Neural cell (in vitro differentiated cells): ENCODE results near the gene PDE8A. TPM values are rescaled to one million over a fixed set of nuclear protein-coding genes. Genes with fewer than 3 reads are reported as not detected.

Experiments
- H2AFZ ChIP-seq: fragments of 200-600, 300-800 bp; sonication (generic), shearing (Covaris generic); 2 replicates; pipeline ENCODE4 v1.6.0; 2014; ENCODE audit warnings: low read depth, mild to moderate bottlenecking, antibody characterized with exemption, low read length, moderate library complexity
- H3F3A ChIP-seq: fragments of 200-600 bp; shearing (Covaris generic); 2 replicates; pipeline ENCODE4 v1.6.1; 2016; ENCODE audit warnings: mild to moderate bottlenecking, moderate library complexity, mixed read lengths, antibody characterized with exemption, low read length; ENCODE audit not compliant: insufficient read depth, poor library complexity, severe bottlenecking
- H3K27ac ChIP-seq: fragments of 200-600, 300-800 bp; sonication (generic), shearing (Covaris generic); 2 replicates; pipeline ENCODE4 v1.5.1; 2014; ENCODE audit warnings: mild to moderate bottlenecking, low read length, moderate library complexity
- H3K27me3 ChIP-seq: fragments of 300-800, 200-600 bp; sonication (generic), shearing (Covaris generic); 2 replicates; pipeline ENCODE4 v1.6.0; 2014; ENCODE audit warnings: mild to moderate bottlenecking, low read depth, low read length, moderate library complexity; ENCODE audit not compliant: insufficient read depth
- H3K36me3 ChIP-seq: fragments of 300-800, 200-600 bp; sonication (generic), shearing (Covaris generic); 2 replicates; pipeline ENCODE4 v1.5.1; 2014; ENCODE audit warnings: mild to moderate bottlenecking, antibody characterized with exemption, low read length, moderate library complexity; ENCODE audit not compliant: insufficient read depth
- H3K4me2 ChIP-seq: fragments of 300-800, 200-600 bp; sonication (generic), shearing (Covaris generic); 2 replicates; pipeline ENCODE4 v1.6.0; 2014; ENCODE audit warnings: mild to moderate bottlenecking, low read length
- H3K4me3 ChIP-seq: fragments of 300-800, 200-600 bp; sonication (generic), shearing (Covaris generic); 2 replicates; pipeline ENCODE4 v1.5.1; 2014; ENCODE audit warnings: mild to moderate bottlenecking, low read length, moderate library complexity
- H3K79me2 ChIP-seq: fragments of 200-600 bp; shearing (Covaris generic); replicated peaks from 2 replicates; pipeline ENCODE4 v1.6.0; 2014; ENCODE audit warnings: mild to moderate bottlenecking, low read length, moderate library complexity; ENCODE audit not compliant: insufficient read depth
- H3K9ac ChIP-seq: fragments of 300-800, 200-600 bp; sonication (generic), shearing (Covaris generic); 2 replicates; pipeline ENCODE4 v1.6.1; 2016; ENCODE audit warnings: mild to moderate bottlenecking, low read length, mixed read lengths
- H3K9me2 ChIP-seq: fragments of 200-600 bp; shearing (Covaris generic); 2 replicates; pipeline ENCODE4 v1.6.1; 2016; ENCODE audit warnings: mild to moderate bottlenecking, low read length, mixed read lengths; ENCODE audit not compliant: insufficient read depth
- H3K9me3 ChIP-seq: fragments of 200-600, 300-800 bp; sonication (generic), shearing (Covaris generic); 2 replicates; pipeline ENCODE4 v1.6.1; 2016; ENCODE audit warnings: mild to moderate bottlenecking, mixed run types, low read length, moderate library complexity, mixed read lengths
- H4K20me1 ChIP-seq: fragments of 200-600 bp; shearing (Covaris generic); 2 replicates; pipeline ENCODE4 v1.6.1; 2016; ENCODE audit warnings: mild to moderate bottlenecking, mixed run types; ENCODE audit not compliant: insufficient read depth
- CTCF ChIP-seq: fragments of 450-650 bp; IDR thresholded peaks from 2 replicates; pipeline ENCODE4 v1.5.1; 2014; ENCODE audit warnings: antibody characterized with exemption, mild to moderate bottlenecking, moderate library complexity; ENCODE audit not compliant: poor library complexity, severe bottlenecking
- EP300 ChIP-seq: fragments of 450-650 bp; conservative IDR thresholded peaks from 2 replicates; pipeline ENCODE4 v1.6.1; 2014; ENCODE audit warnings: antibody characterized with exemption, mild to moderate bottlenecking, moderate library complexity; ENCODE audit not compliant: poor library complexity, severe bottlenecking
- EZH2 ChIP-seq: fragments of 200-600, 300-800 bp; shearing (Covaris generic), sonication (generic); IDR thresholded peaks from 2 replicates; pipeline ENCODE4 v1.6.1; 2014; ENCODE audit warnings: antibody characterized with exemption, low read length, borderline replicate concordance, mild to moderate bottlenecking; ENCODE audit not compliant: insufficient read depth, poor library complexity, severe bottlenecking
- MXI1 ChIP-seq: fragments of 450-650 bp; conservative IDR thresholded peaks from 2 replicates; pipeline ENCODE4 v1.6.1; 2014; ENCODE audit warnings: antibody characterized with exemption, mild to moderate bottlenecking; ENCODE audit not compliant: poor library complexity, severe bottlenecking
- POLR2AphosphoS5 ChIP-seq: IDR thresholded peaks from 2 replicates; pipeline ENCODE4 v1.6.1; 2012
- RAD21 ChIP-seq: fragments of 450-650 bp; conservative IDR thresholded peaks from 2 replicates; pipeline ENCODE4 v1.6.1; 2014; ENCODE audit warnings: antibody characterized with exemption, mild to moderate bottlenecking, moderate library complexity
- REST ChIP-seq: IDR thresholded peaks from 2 replicates; pipeline ENCODE4 v1.6.1; 2012; ENCODE audit warnings: borderline replicate concordance
- SMC3 ChIP-seq: fragments of 450-650 bp; conservative IDR thresholded peaks from 2 replicates; pipeline ENCODE4 v1.6.1; 2014; ENCODE audit warnings: antibody characterized with exemption, mild to moderate bottlenecking, moderate library complexity; ENCODE audit not compliant: poor library complexity
- TAF1 ChIP-seq: IDR thresholded peaks from 2 replicates; pipeline ENCODE4 v1.6.1; 2012; ENCODE audit warnings: low read depth
- polyA plus RNA-seq: library from polyadenylated mRNA; depleted of rRNA; stranded (reverse); fragments of >200 nt; gene quantifications from 2 replicates; pipeline ENCODE4 v1.2.3, GENCODE V29; 2014

PDE8A gene
- polyA plus RNA-seq, 1 donor from 2014 or later = 13.2 TPM

- Histone ChIP-seq H3K4me2 (no peak overlapping the region), H3K9me2 (no peaks in the 10 kb centered on the region), H4K20me1 (no peaks in the 10 kb centered on the region), H3F3A (no peaks in the 10 kb centered on the region), H3K36me3 (no peaks in the 10 kb centered on the region), H3K79me2 (no peaks in the 10 kb centered on the region), H3K9ac (no peak overlapping the region), H3K9me3 (peaks cover 6% of the 10 kb centered on the region), H3K27me3 (no peaks in the 10 kb centered on the region), H3K27ac (no peak overlapping the region), H3K4me3 (no peak overlapping the region), H2AFZ (no peak overlapping the region)
- TF ChIP-seq REST = no peak
Measured at GRCh38 chr15:85062560-85062959, 80.9 kb downstream of the PDE8A start.

- Histone ChIP-seq H3F3A (no peaks in the 10 kb centered on the region), H3K9ac (no peak overlapping the region), H3K4me2 (no peak overlapping the region), H3K27me3 (no peaks in the 10 kb centered on the region), H3K27ac (peak overlapping the region; percentile 19), H2AFZ (no peak overlapping the region), H3K4me3 (no peak overlapping the region), H4K20me1 (no peaks in the 10 kb centered on the region), H3K36me3 (no peaks in the 10 kb centered on the region), H3K9me2 (no peaks in the 10 kb centered on the region), H3K9me3 (peaks cover 6% of the 10 kb centered on the region), H3K79me2 (no peaks in the 10 kb centered on the region)
- TF ChIP-seq SMC3 (no peak), CTCF (no peak), POLR2AphosphoS5 (no peak), EP300 (no peak), TAF1 (no peak), RAD21 (no peak), REST (no peak), MXI1 (no peak), EZH2 (no peak)
Measured at GRCh38 chr15:85063088-85063487, 81.4 kb downstream of the PDE8A start.
